HG03280 (cell line): ENCODE data around the gene PCDHB16.
"Not testable (repeated sequence)": the region's sequence is repeated elsewhere in the genome, so short reads cannot be mapped to it uniquely, and the experiment has no call there.

Experiments
- ATAC-seq: cut with Tn5 transposase; IDR thresholded peaks from one replicate; pipeline ENCODE4 v1.9.1; 2021; ENCODE audit warnings: mild to moderate bottlenecking, moderate library complexity; ENCODE audit not compliant: unreplicated experiment

PCDHB16 gene

DNA sequence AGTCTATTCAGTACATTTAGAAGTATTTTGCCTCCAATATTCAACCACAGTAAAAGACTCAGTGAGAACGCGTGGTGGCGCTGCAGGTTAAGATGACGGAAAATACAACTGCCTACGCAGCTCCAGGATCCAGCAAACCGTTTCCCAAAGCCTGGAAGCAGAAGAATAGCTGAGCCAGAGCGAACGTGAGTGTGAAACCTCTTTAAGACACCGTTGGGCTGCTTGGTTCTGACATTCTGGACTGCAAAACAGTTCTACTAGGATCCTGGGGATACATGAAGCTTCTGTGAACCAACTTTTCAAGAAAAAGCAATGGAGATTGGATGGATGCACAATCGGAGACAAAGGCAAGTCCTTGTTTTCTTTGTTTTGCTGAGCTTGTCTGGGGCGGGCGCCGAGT, at the start of gene PCDHB16:
PCDHB16 (plus strand) TSS at position 140 of the 400 bp plus-strand sequence; CDS start at position 313, 173 bp downstream.
- ATAC-seq = no peak

GRCh38 chr5:141135030-141135717, 47.0 kb upstream of the PCDHB16 start, which contains the start of gene PCDHB5:
Gene PCDHB5 (plus strand): TSS chr5:141135206. CDS start chr5:141135435, 229 bp downstream.
- ATAC-seq = no peak

DNA sequence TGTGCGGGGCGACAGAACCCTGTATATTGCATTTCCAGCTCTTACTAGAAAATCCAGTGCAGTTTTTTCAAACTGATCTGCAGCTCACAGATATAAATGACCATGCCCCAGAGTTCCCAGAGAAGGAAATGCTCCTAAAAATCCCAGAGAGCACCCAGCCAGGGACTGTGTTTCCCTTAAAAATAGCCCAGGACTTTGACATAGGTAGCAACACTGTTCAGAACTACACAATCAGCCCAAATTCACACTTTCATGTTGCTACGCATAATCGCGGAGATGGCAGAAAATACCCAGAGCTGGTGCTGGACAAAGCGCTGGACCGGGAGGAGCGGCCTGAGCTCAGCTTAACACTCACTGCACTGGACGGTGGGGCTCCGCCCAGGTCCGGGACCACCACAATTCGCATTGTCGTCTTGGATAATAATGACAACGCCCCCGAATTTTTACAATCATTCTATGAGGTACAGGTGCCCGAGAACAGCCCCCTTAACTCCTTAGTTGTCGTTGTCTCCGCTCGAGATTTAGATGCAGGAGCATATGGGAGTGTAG, 46.4 kb upstream of the PCDHB16 start:
- ATAC-seq = no peak

DNA sequence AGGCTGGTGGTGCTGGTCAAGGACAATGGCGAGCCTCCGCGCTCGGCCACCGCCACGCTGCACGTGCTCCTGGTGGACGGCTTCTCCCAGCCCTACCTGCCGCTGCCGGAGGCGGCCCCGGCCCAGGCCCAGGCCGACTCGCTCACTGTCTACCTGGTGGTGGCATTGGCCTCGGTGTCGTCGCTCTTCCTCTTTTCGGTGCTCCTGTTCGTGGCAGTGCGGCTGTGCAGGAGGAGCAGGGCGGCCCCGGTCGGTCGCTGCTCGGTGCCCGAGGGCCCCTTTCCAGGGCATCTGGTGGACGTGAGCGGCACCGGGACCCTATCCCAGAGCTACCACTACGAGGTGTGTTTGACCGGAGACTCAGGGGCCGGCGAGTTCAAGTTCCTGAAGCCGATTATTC, 44.8 kb upstream of the PCDHB16 start:
- ATAC-seq = not testable (repeated sequence)

DNA sequence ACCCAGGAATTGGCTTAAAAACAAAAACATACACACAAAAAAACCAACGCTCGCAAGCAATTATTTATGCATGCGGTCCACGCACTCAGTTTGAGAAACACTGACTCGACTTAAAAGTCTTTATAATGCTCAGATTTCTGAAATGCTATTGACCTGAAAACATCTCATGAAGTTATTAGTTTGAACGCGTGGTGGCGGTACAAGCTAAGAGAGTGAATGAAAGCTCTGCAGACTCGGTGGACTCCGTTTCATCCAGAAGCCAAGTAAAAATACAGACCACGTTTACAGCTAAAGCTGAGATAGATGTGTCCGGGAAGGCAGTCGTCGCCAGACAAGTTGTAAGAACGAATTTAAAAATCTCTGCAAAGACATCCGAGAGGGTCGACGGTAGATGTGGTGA, 32.4 kb upstream of the PCDHB16 start, which contains the start of gene PCDHB6:
PCDHB6 (plus strand) TSS at position 246 of the 400 bp plus-strand sequence. CDS start 201 bp downstream, outside the sequence.
- no peak for ATAC-seq

DNA sequence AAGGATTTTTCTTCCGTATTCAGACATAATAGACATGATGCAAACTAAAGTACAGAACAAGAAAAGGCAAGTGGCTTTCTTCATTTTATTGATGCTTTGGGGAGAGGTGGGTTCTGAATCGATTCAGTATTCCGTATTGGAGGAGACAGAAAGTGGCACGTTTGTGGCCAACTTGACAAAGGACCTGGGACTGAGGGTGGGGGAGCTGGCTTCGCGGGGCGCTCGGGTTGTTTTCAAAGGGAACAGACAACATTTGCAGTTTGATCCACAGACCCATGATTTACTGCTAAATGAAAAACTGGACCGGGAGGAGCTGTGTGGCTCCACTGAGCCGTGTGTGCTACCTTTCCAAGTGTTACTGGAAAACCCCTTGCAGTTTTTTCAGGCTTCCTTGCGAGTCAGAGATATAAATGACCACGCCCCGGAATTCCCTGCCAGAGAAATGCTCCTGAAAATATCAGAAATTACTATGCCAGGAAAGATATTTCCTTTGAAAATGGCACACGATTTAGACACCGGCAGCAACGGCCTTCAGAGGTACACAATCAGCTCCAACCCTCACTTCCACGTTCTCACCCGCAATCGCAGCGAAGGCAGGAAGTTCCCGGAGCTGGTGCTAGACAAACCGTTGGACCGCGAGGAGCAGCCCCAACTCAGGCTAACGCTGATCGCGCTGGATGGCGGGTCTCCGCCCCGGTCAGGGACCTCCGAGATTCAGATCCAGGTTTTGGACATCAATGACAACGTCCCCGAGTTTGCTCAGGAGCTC, 31.8 kb upstream of the PCDHB16 start:
- no peak for ATAC-seq

GRCh38 chr5:141150993-141151325, 31.2 kb upstream of the PCDHB16 start:
- ATAC-seq = no peak

DNA sequence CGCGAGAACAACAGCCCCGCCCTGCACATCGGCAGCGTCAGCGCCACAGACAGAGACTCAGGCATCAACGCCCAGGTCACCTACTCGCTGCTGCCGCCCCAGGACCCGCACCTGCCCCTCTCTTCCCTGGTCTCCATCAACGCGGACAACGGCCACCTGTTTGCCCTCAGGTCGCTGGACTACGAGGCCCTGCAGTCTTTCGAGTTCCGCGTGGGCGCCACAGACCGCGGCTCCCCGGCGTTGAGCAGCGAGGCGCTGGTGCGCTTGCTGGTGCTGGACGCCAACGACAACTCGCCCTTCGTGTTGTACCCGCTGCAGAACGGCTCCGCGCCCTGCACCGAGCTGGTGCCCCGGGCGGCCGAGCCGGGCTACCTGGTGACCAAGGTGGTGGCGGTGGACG, 30.6 kb upstream of the PCDHB16 start:
- not testable (repeated sequence) for ATAC-seq

GRCh38 chr5:141152096-141152495, 30.1 kb upstream of the PCDHB16 start:
- not testable (repeated sequence) for ATAC-seq

DNA sequence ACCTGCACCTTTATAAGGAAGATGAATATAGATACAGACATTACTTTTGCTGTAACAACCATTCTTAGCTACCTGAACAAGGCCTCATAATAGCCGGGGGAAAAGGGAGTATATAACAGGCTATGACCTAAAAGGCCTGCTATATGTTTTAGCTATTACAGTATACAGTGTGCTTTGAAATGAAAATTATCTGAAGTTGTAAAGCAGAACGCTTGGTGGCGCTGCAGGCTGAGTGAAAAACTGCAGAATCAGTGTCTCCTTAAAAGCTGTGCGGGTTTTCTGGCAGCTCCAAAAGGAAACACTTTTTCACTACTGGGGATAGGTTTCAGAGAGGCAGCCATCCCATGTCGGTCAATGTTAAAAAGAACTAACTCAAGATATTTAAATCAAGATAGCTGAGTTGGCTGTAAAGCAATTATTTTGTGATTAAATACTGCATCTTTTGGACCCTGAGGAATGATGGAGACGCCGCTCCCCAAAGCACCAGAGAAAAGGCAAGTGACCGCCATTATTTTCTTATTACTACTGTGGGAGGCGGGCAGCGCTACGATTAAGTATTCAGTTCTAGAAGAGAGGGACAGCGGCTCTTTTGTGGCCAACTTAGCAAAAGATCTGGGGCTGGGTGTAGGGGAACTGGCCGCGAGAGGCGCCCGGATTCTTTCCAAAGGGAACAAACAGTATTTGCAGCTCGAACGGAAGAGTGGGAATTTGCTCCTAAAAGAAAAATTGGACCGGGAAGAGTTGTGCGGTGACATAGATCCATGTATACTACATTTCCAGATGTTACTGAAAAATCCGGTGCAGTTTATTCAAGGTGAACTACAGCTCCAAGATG, 26.4 kb upstream of the PCDHB16 start:
- no peak for ATAC-seq

GRCh38 chr5:141157356-141157755, 24.8 kb upstream of the PCDHB16 start:
- ATAC-seq = not testable (repeated sequence)

DNA sequence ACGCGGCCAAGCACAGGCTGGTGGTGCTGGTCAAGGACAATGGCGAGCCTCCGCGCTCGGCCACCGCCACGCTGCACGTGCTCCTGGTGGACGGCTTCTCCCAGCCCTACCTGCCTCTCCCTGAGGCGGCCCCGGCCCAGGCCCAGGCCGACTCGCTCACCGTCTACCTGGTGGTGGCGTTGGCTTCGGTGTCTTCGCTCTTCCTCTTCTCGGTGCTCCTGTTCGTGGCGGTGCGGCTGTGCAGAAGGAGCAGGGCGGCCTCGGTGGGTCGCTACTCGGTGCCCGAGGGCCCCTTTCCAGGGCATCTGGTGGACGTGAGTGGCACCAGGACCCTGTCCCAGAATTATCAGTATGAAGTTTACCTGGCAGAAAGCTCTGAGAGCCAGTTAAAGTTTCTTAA, 24.3 kb upstream of the PCDHB16 start:
- not testable (repeated sequence) for ATAC-seq

- ATAC-seq = no peak
Measured at GRCh38 chr5:141172381-141173204, 9.6 kb upstream of the PCDHB16 start, which contains the start of gene PCDHB7. Gene PCDHB7 (plus strand): TSS chr5:141172644. CDS start chr5:141172836, 192 bp downstream.

DNA sequence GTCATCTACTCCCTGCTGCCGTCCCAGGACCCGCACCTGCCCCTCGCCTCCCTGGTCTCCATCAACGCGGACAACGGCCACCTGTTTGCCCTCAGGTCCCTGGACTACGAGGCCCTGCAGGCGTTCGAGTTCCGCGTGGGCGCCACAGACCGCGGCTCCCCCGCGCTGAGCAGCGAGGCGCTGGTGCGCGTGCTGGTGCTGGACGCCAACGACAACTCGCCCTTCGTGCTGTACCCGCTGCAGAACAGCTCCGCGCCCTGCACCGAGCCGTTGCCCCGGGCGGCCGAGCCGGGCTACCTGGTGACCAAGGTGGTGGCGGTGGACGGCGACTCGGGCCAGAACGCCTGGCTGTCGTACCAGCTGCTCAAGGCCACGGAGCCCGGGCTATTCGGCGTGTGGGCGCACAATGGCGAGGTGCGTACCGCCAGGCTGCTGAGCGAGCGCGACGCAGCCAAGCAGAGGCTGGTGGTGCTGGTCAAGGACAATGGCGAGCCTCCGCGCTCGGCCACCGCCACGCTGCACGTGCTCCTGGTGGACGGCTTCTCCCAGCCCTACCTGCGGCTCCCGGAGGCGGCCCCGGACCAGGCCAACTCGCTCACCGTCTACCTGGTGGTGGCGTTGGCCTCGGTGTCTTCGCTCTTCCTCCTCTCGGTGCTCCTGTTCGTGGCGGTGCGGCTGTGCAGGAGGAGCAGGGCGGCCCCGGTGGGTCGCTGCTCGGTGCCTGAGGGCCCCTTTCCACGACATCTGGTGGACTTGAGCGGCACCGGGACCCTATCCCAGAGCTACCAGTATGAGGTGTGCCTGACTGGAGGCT, 7.7 kb upstream of the PCDHB16 start:
- not testable (repeated sequence) for ATAC-seq

GRCh38 chr5:141175933-141176332, 6.3 kb upstream of the PCDHB16 start:
- ATAC-seq = no peak

- ATAC-seq = not testable (repeated sequence)
Measured at GRCh38 chr5:141177577-141178191, 4.5 kb upstream of the PCDHB16 start, which contains the start of gene PCDHB8. Gene PCDHB8 (plus strand): TSS chr5:141177790. CDS start chr5:141178035, 245 bp downstream.

DNA sequence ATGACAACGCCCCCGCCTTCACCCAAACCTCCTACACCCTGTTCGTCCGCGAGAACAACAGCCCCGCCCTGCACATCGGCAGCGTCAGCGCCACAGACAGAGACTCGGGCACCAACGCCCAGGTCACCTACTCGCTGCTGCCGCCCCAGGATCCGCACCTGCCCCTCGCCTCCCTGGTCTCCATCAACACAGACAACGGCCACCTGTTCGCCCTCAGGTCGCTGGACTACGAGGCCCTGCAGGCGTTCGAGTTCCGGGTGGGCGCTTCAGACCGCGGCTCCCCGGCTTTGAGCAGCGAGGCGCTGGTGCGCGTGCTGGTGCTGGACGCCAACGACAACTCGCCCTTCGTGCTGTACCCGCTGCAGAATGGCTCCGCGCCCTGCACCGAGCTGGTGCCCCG, 2.8 kb upstream of the PCDHB16 start:
- ATAC-seq = not testable (repeated sequence)

DNA sequence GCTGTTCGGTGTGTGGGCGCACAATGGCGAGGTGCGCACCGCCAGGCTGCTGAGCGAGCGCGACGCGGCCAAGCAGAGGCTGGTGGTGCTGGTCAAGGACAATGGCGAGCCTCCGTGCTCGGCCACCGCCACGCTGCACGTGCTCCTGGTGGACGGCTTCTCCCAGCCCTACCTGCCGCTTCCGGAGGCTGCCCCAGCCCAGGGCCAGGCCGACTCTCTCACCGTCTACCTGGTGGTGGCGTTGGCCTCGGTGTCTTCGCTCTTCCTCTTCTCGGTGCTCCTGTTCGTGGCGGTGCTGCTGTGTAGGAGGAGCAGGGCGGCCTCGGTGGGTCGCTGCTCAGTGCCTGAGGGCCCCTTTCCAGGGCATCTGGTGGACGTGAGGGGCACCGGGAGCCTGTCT, 2.3 kb upstream of the PCDHB16 start:
- ATAC-seq = not testable (repeated sequence)
